Activated CD4-positive, alpha-beta T cell treated with anti-CD3 and anti-CD28 coated beads, Interleukin-2, amount 50 U/mL, for 16 hours (primary cell): ENCODE measurements around the gene NDUFS8.
"Not testable (repeated sequence)": the region's sequence is repeated elsewhere in the genome, so short reads cannot be mapped to it uniquely, and the experiment has no call there.

Source experiments
- DNase-seq: peaks from one replicate; pipeline ENCODE4 v3.0.0-alpha.2; 2020

Gene NDUFS8

GRCh38 chr11:68030318-68031143 lies at the start of gene NDUFS8:
TSS of gene NDUFS8 (plus strand) at chr11:68030681. CDS start at chr11:68032152, 1,471 bp downstream.
- DNase-seq, result peak; percentile 99

- DNase-seq, result not testable (repeated sequence)
These were observed 49.3 kb upstream of the NDUFS8 start for GRCh38 chr11:67981226-67981625.

- DNase-seq, result not testable (repeated sequence)
These were observed 48.1 kb upstream of the NDUFS8 start for GRCh38 chr11:67982255-67982857.

GRCh38 chr11:67983951-67984350 lies 46.5 kb upstream of the NDUFS8 start:
- no peak for DNase-seq

- DNase-seq, result not testable (repeated sequence)
These were observed 45.2 kb upstream of the NDUFS8 start for GRCh38 chr11:67985302-67985701.

- not testable (repeated sequence) for DNase-seq
These were observed 39.7 kb upstream of the NDUFS8 start for GRCh38 chr11:67990546-67991346.

- DNase-seq, result not testable (repeated sequence)
These were observed 38.9 kb upstream of the NDUFS8 start for GRCh38 chr11:67991347-67992121.

- peak; percentile 55 for DNase-seq
These were observed 36.7 kb upstream of the NDUFS8 start for GRCh38 chr11:67993821-67994220.

- DNase-seq, result not testable (repeated sequence)
These were observed 36.1 kb upstream of the NDUFS8 start for GRCh38 chr11:67994387-67994786.

GRCh38 chr11:67995129-67995528 lies 35.4 kb upstream of the NDUFS8 start:
- not testable (repeated sequence) for DNase-seq

GRCh38 chr11:67995579-67995978 lies 34.9 kb upstream of the NDUFS8 start:
- DNase-seq, result not testable (repeated sequence)

- no peak for DNase-seq
These were observed 34.4 kb upstream of the NDUFS8 start for GRCh38 chr11:67996051-67996450.

GRCh38 chr11:67996622-67997474 lies 33.6 kb upstream of the NDUFS8 start:
- peak; percentile 37 for DNase-seq

- DNase-seq, result no peak
These were observed 33.0 kb upstream of the NDUFS8 start for GRCh38 chr11:67997475-67997921.

- DNase-seq, result peak; percentile 13
These were observed 32.1 kb upstream of the NDUFS8 start for GRCh38 chr11:67998150-67999045.

- no peak for DNase-seq
These were observed 31.3 kb upstream of the NDUFS8 start for GRCh38 chr11:67999201-67999629.

GRCh38 chr11:67999704-68000103 lies 30.8 kb upstream of the NDUFS8 start:
- no peak for DNase-seq

- no peak for DNase-seq
These were observed 27.9 kb upstream of the NDUFS8 start for GRCh38 chr11:68002575-68002937.

GRCh38 chr11:68002938-68003845 lies 27.3 kb upstream of the NDUFS8 start:
- DNase-seq, result peak; percentile 12
